Fibroblast of skin of right biceps (primary cell): ENCODE results near the gene STAMBPL1.
"Not testable (repeated sequence)": the region's sequence is repeated elsewhere in the genome, so short reads cannot be mapped to it uniquely, and the experiment has no call there.

Source experiments
- DNase-seq: peaks from one replicate; pipeline ENCODE4 v3.0.0-alpha.2; 2013

STAMBPL1 gene

GRCh38 chr10:88926566-88927415 is 46.7 kb downstream of the STAMBPL1 start:
- DNase-seq: peak; percentile 84

GRCh38 chr10:88927416-88927690 is 47.3 kb downstream of the STAMBPL1 start:
- DNase-seq: no peak

GRCh38 chr10:88928254-88928653 is 48.2 kb downstream of the STAMBPL1 start:
- DNase-seq: no peak

- no peak for DNase-seq
Observed at GRCh38 chr10:88931548-88931947, 51.5 kb downstream of the STAMBPL1 start.

- DNase-seq: not testable (repeated sequence)
Observed at GRCh38 chr10:88932029-88932428, 52.0 kb downstream of the STAMBPL1 start.

- peak; percentile 81 for DNase-seq
Observed at GRCh38 chr10:88932539-88933256, 52.7 kb downstream of the STAMBPL1 start.

GRCh38 chr10:88933564-88933963 is 53.5 kb downstream of the STAMBPL1 start:
- DNase-seq: peak; percentile 28

- DNase-seq: peak; percentile 79
Observed at GRCh38 chr10:88934900-88935672, 55.0 kb downstream of the STAMBPL1 start.

- no peak for DNase-seq
Observed at GRCh38 chr10:88936656-88937055, 56.6 kb downstream of the STAMBPL1 start.

- no peak for DNase-seq
Observed at GRCh38 chr10:88938039-88938438, 58.0 kb downstream of the STAMBPL1 start.

- DNase-seq: no peak
Observed at GRCh38 chr10:88938938-88939337, 58.9 kb downstream of the STAMBPL1 start.

GRCh38 chr10:88941026-88941425 is 61.0 kb downstream of the STAMBPL1 start:
- no peak for DNase-seq

- no peak for DNase-seq
Observed at GRCh38 chr10:88943778-88944177, 63.7 kb downstream of the STAMBPL1 start.

- DNase-seq: no peak
Observed at GRCh38 chr10:88944813-88945212, 64.8 kb downstream of the STAMBPL1 start.

- no peak for DNase-seq
Observed at GRCh38 chr10:88946200-88946599, 66.2 kb downstream of the STAMBPL1 start.

GRCh38 chr10:88946965-88947590 is 67.0 kb downstream of the STAMBPL1 start:
- DNase-seq: no peak

GRCh38 chr10:88949051-88949450 is 69.0 kb downstream of the STAMBPL1 start:
- DNase-seq: no peak

- peak; percentile 42 for DNase-seq
Observed at GRCh38 chr10:88949912-88950837, 70.1 kb downstream of the STAMBPL1 start.

- peak; percentile 95 for DNase-seq
Observed at GRCh38 chr10:88952647-88953111, 72.6 kb downstream of the STAMBPL1 start, which contains the start of gene ACTA2. ACTA2 (minus strand) TSS chr10:88952773; CDS start chr10:88948930, 3,843 bp downstream.

GRCh38 chr10:88953662-88954061 is 73.6 kb downstream of the STAMBPL1 start:
- no peak for DNase-seq

- no peak for DNase-seq
Observed at GRCh38 chr10:88954458-88955083, 74.5 kb downstream of the STAMBPL1 start.
